Transverse colon (tissue), 4 donors: Measurements from ENCODE around the gene UBL4A. TPM values are rescaled to one million over a fixed set of nuclear protein-coding genes. Genes with fewer than 3 reads are reported as not detected.

Source experiments
- DNase-seq: peaks from one replicate; pipeline ENCODE4 v3.0.0-alpha.2; 2019
- H3K27ac ChIP-seq, 4 donors: fragments of 200-600 bp; sonication (generic); 2 replicates each; pipeline ENCODE4 v1.5.1; 2016 to 2018; ENCODE audit warnings: inconsistent platforms in 4 of 4
- H3K27me3 ChIP-seq: fragments of 200-600 bp; sonication (generic); 2 replicates; pipeline ENCODE4 v1.5.1; 2017; ENCODE audit warnings: inconsistent platforms
- H3K36me3 ChIP-seq, 4 donors: fragments of 200-600 bp; sonication (generic); 2 replicates each; pipeline ENCODE4 v1.5.1; 2017 to 2019; ENCODE audit warnings: inconsistent platforms in 4 of 4
- H3K4me1 ChIP-seq, 4 donors: fragments of 200-600 bp; sonication (generic); 2 replicates each; pipeline ENCODE4 v1.5.1; 2017 to 2020; ENCODE audit warnings: inconsistent platforms in 4 of 4
- H3K4me3 ChIP-seq, 4 donors: fragments of 200-600 bp; sonication (generic); 1 replicate in 1 of 4; 2 replicates in 3 of 4; pipeline versions ENCODE4 v1.5.1 to v1.6.1; 2017 to 2019; ENCODE audit warnings: inconsistent platforms in 4 of 4
- H3K9me3 ChIP-seq, 2 donors: fragments of 200-600 bp; sonication (generic); 2 replicates each; pipeline ENCODE4 v1.5.1; 2017 to 2019; ENCODE audit warnings: inconsistent platforms in 2 of 2
- EP300 ChIP-seq: sonication (generic); formaldehyde crosslinking; IDR thresholded peaks from one replicate; pipeline ENCODE4 v1.6.1; 2017; ENCODE audit warnings: antibody characterized with exemption, low read depth
- POLR2A ChIP-seq: fragments of 450-650 bp; IDR thresholded peaks from one replicate; pipeline ENCODE4 v1.6.1; 2016; ENCODE audit warnings: antibody characterized with exemption, mild to moderate bottlenecking, moderate library complexity
- POLR2AphosphoS5 ChIP-seq, 3 donors: sonication (generic); formaldehyde crosslinking; IDR thresholded peaks; one replicate each; pipeline ENCODE4 v1.6.1; 2016; ENCODE audit warnings: antibody characterized with exemption in 3 of 3
- WGBS, 2 donors: methylation state at CpG; one replicate each; pipeline ENCODE4 v1.1.5; 2018; ENCODE audit warnings: low coverage in 1 of 2; 5-methylcytosine and 5-hydroxymethylcytosine counted together
- in situ Hi-C, 4 donors: fragments of 200-750 bp; cut with MboI; loops; one replicate each; pipeline versions ENCODE4 v1.15.0 to v1.15.1; 2017; ENCODE audit warnings: low sequenced_read_pairs in 3 of 4, low pct_ligation_motif_present in 1 of 4, low pct_unique_long_range_greater_than_20kb in 1 of 4
- intact Hi-C: fragments of 100-400 bp; cut with DNase I; formaldehyde crosslinking; loops from one replicate; pipeline ENCODE4 v1.15.1; 2023; ENCODE audit warnings: low total_unique reads
- total RNA-seq, 4 donors: library from RNA; depleted of rRNA; stranded (reverse); fragments of >200 nt; gene quantifications; one replicate each; pipeline ENCODE4 v1.1.0, GENCODE V29; 2016
- TF ChIP-seq, protein P1 (sequence below), 5 experiments: fragments of 200-600 bp in 3 of 5; fragments of 450-650 bp in 2 of 5; sonication (generic) in 3 of 5; IDR thresholded peaks; 1 replicate in 2 of 5; 2 replicates in 3 of 5; pipeline ENCODE4 v1.5.1; 2016 to 2017; ENCODE audit warnings: antibody characterized with exemption in 5 of 5, inconsistent platforms in 3 of 5, mild to moderate bottlenecking in 2 of 5, moderate library complexity in 1 of 5

The UBL4A gene
- total RNA-seq, 4 donors from 2014 or later = 19.9 to 50.7 (median 42.7) TPM

DNA sequence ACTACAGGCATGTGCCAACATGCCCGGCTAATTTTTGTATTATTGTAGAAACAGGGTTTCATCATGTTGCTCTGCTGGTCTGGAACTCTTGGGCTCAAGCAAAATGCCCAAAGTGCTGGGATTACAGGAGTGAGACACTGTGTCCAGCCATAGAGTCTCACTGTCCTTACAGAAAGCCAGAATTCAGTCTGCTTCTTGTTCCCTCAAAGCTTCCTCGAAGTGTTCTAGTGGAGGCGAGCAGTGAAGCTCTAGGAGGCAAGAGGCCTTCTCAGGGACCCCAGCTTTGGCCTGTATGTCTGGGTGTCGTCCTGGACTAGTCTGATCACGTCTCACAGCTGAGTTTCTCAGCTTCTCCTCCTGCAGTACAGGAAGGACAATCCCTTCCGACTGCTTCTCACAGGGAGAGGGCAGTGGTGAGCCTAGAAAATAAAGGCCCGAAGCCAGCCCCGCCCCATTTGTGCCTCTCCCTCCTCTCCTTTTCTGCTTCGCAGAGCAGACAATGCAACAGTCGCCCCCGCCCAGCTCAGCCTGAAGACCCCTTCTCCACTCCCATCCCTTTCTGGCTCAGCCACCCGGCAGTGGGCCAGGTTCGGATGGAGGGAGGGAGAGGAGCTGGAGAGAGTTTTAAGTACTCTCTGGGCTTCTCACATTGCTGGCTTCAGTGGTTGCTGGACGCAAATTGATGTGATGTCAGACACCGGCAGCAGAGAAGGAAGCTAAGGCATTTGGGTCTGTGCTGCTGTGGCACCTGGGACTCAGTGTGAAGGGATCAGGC lies 40.7 kb upstream of the UBL4A start:
- no peaks in the 10 kb centered on the region for H3K9me3 ChIP-seq
- in situ Hi-C loops (loop anchor here in 3 of 4 donors (25.0 kb wide), 3 partner anchors 115 to 1565 kb away; partner anchors contain the start of genes DNASE1L1 (in 3 of the 3), TAFAZZIN (in 3 of the 3), HCFC1 (in 1 of the 3) and TMEM187 (in 1 of the 3)), intact Hi-C loops (no loop called here)
- H3K27me3 ChIP-seq = no peaks in the 10 kb centered on the region
- peak; percentile 84 for DNase-seq
- H3K36me3 ChIP-seq = no peaks in the 10 kb centered on the region
- WGBS, 2 donors = 30% methylated on average over 15 of the region's 15 CpGs; no CpG with 5 or more reads in 1 of the 2 donors
- peak overlapping the region; percentile 65 to 80 (median 79) for H3K27ac ChIP-seq
- H3K4me3 ChIP-seq = peak overlapping the region in 2 of 4 donors; percentile 23 to 39
- H3K4me1 ChIP-seq = peaks cover 0 to 12% (median 3%) of the 10 kb centered on the region in 4 donors
- TF ChIP-seq EP300 = no peak
- peak; percentile 21 for TF ChIP-seq POLR2A
- TF ChIP-seq, protein P1, sequence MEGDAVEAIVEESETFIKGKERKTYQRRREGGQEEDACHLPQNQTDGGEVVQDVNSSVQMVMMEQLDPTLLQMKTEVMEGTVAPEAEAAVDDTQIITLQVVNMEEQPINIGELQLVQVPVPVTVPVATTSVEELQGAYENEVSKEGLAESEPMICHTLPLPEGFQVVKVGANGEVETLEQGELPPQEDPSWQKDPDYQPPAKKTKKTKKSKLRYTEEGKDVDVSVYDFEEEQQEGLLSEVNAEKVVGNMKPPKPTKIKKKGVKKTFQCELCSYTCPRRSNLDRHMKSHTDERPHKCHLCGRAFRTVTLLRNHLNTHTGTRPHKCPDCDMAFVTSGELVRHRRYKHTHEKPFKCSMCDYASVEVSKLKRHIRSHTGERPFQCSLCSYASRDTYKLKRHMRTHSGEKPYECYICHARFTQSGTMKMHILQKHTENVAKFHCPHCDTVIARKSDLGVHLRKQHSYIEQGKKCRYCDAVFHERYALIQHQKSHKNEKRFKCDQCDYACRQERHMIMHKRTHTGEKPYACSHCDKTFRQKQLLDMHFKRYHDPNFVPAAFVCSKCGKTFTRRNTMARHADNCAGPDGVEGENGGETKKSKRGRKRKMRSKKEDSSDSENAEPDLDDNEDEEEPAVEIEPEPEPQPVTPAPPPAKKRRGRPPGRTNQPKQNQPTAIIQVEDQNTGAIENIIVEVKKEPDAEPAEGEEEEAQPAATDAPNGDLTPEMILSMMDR (IDR thresholded peaks at IDR 0.05) = peak; percentile 42 to 57 (median 47)
- peak in 2 of 3 donors; percentile 25 to 42 for TF ChIP-seq POLR2AphosphoS5 (IDR thresholded peaks at IDR 0.05)

GRCh38 chrX:154525606-154526490 lies 39.4 kb upstream of the UBL4A start:
- no peak overlapping the region for H3K4me3 ChIP-seq
- no peaks in the 10 kb centered on the region for H3K9me3 ChIP-seq
- no peak overlapping the region for H3K27ac ChIP-seq
- 79 to 100% methylated on average over 2 to 14 of the region's 14 CpGs for WGBS, 2 donors
- H3K4me1 ChIP-seq = peaks cover 0 to 12% (median 3%) of the 10 kb centered on the region in 4 donors
- in situ Hi-C loops (loop anchor here in 3 of 4 donors (25.0 kb wide), 3 partner anchors 114 to 1564 kb away; partner anchors contain the start of genes DNASE1L1 (in 3 of the 3), TAFAZZIN (in 3 of the 3), HCFC1 (in 1 of the 3) and TMEM187 (in 1 of the 3)), intact Hi-C loops (no loop called here)
- DNase-seq = no peak
- H3K27me3 ChIP-seq = no peaks in the 10 kb centered on the region
- no peaks in the 10 kb centered on the region for H3K36me3 ChIP-seq
- TF ChIP-seq EP300 = no peak
- no peak for TF ChIP-seq POLR2AphosphoS5 (IDR thresholded peaks at IDR 0.05)
- no peak for TF ChIP-seq POLR2A
- TF ChIP-seq, protein P1 (IDR thresholded peaks at IDR 0.05) = no peak

DNA sequence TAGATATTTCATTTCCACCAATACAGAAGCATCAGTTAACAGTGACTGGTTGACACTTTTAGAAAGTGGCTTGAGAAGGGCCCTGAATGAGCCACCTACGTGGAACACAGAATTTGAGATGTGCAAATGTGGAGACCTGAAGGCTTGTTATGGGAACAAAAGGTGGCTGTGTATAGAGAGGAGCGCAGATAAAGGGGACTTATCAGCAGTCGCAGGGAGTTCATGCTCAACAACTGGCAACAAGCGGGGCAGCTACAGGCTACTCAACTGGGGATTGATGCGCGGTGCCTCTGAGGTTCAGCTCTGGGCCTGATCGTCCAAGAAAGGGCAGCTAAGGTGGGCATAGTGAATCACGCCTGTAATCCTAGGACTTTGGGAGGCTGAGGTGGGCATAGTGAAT lies 33.0 kb upstream of the UBL4A start:
- Histone ChIP-seq H3K4me3 (no peak overlapping the region), H3K4me1 (peaks cover 5 to 24% (median 12%) of the 10 kb centered on the region in 4 donors), H3K36me3 (no peaks in the 10 kb centered on the region), H3K27ac (no peak overlapping the region), H3K9me3 (no peaks in the 10 kb centered on the region), H3K27me3 (no peaks in the 10 kb centered on the region)
- DNase-seq = no peak
- 89% methylated on average over 8 of the region's 8 CpGs; no CpG with 5 or more reads in 1 of the 2 donors for WGBS, 2 donors
- TF ChIP-seq POLR2AphosphoS5 (IDR thresholded peaks at IDR 0.05) = no peak
- TF ChIP-seq EP300 = no peak
- TF ChIP-seq, protein P1 (IDR thresholded peaks at IDR 0.05) = no peak
- TF ChIP-seq POLR2A = no peak
- intact Hi-C loops = no loop called here
- in situ Hi-C loops = no loop called here
